ENCODE data around the gene CPNE2.
A peak's percentile ranks its signal among the peaks of the same experiment; 100 is the strongest.
"Not testable (repeated sequence)": the region's sequence is repeated elsewhere in the genome, so short reads cannot be mapped to it uniquely, and the experiment has no call there.

CPNE2 gene

DNA sequence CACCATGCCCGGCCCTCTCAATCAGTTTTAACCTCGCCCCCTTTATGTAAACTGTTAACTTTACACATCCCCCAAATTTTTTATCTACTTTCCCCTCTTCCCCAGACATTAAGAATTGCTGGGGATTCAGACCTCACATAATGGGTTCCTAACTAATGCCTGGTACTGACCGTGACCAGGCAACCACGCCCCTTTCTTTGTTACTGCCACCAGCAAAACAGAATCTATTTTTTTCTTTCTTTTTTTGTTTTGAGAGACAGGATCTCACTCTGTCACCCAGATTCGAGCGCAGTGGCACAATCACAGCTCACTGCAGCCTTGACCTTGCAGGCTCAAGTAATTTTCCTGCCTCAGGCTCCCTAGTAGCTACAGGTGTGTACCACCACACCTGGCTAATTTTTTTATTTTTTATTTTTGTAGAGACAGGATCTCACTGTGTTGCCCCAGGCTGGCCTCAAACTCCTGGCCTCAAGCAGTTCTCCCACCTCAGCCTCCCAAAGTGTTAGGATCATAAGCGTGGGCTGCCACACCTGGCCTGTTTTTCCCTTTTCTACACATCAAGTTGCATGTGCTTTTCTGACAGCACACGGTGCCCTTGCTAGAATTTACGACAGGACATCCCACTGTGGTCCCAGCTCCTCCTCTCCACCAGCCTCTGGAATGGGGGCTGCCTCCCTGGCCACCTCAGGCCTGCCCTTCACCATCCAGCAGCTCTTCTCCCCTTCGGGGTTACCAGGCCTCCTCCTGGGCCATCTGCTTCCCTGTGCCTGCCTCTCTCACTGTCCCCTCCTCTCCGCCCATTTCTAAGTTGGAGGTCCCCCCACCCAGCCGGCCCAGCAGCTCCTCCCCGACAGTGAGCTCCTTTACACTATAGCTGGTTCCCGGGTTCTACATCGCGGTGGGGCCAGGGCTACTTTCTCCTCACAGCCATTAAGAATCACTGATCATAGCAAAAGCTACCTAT lies 10.8 kb downstream of the CPNE2 start:
- DNase-seq = no peak

GRCh38 chr16:57104706-57105105 lies 12.3 kb downstream of the CPNE2 start:
- no peak for DNase-seq

- DNase-seq = no peak
These were observed 12.8 kb downstream of the CPNE2 start for GRCh38 chr16:57105184-57105583.

DNA sequence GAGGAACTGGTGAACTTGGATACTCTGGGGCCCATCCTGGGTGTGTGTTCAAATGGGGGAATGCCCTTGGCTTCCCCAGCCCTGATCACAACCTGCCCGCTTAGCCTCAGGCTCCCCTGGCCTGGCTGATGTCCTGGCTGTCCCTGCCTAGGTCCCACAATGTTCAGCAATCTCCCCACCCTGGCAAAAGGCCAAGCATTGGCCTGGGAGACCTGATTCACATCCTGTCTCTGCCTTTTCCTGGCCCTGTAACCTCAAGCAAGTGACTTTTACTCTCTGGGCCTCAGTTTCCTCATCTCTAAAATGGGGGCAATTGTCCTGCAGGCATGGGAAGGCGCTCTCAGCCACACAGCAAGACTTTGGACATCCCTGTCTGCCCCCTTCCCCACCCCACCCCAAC lies 14.4 kb downstream of the CPNE2 start:
- no peak for DNase-seq

GRCh38 chr16:57107321-57107922 lies 15.0 kb downstream of the CPNE2 start:
- DNase-seq = no peak

DNA sequence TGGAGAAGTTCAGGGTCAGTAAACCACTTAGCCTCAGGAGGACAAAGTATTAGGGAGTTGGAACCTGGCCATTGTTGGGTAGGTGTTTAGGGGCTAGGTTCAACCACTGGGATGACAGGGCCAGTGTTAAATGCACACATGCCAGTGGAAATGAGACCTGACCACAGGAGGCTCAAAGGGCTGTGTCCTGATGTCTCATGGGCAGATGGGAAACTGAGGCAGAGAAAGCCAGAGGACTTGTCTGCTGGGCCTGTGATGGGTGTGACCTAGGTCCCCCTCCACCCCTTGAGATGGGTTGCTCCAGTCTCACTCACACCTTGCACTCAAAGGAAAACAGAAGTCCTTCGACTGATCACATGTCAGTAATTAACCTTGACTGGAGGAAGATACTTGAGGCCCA lies 16.0 kb downstream of the CPNE2 start:
- DNase-seq = no peak

GRCh38 chr16:57109259-57110105 lies 17.1 kb downstream of the CPNE2 start:
- not testable (repeated sequence) for DNase-seq

GRCh38 chr16:57110937-57111336 lies 18.6 kb downstream of the CPNE2 start:
- DNase-seq = no peak

DNA sequence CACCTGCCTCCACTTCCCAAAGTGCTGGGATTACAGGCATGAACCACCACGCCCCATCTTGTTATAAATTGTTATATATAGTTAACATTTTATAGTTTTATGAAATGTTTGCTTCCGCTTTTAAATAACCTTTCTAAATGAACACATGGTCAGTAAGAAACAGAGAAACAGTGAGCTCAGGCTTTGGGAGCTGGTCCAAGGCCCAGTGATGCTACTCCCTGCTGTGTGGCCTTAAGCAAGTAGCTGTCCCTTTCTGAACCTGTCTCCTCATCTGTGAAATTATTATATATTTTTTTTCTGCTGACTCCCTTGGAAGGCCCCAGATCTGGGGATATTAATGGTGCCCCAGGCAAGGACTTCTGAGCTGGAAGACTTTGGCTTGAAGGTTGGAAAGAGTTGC lies 19.0 kb downstream of the CPNE2 start:
- no peak for DNase-seq

DNA sequence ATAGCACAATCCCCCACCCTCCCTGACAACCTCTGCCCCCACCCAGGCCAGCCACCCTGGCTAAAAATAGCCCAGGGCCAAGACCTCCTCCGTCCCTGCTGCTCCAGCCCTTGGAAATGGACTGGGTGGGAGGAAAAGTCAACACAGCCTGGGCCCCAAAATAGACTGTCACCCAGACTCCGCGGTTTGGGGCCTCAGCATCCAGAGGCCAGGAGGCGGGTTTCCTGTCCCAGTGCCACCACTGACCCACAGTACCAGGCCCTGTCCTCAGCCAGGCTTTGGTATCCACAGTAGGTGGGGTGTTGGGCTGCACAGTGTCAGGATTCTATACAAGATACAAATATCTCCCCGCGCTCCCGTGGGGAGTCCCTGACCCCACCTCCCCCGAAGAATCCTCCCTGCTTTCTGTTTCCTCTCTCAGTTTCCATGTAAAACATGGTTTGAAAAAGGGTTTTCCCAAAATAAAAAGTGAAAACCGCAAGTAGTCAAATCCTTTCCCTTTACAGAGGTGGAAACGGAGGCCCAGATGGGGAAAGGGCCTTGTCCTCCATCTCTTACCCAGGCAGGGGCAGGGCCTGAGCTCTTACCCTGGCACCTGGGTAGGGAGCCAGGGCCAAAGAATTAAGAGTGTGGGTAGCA lies 20.1 kb downstream of the CPNE2 start:
- DNase-seq = no peak

GRCh38 chr16:57113042-57113453 lies 20.7 kb downstream of the CPNE2 start:
- no peak for DNase-seq

DNA sequence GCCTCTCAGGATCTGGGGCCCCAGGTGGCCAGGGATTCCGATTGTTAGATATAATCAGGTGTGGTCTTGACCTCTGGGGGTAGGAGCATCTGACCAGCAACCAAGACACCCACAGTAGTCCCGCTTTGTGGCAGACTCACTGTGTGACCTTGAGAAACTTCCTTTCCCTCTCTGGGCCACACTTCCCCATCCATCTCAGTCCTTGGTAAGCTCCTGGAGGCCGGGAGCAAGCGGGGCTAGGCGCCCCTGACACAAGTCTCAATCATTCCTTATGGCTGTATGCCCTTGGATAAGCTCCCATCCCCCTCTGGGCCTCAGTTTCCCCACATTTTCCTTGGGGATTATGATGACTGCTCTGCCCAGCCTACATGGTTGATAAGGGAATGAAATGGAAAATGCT lies 21.3 kb downstream of the CPNE2 start:
- no peak for DNase-seq

DNA sequence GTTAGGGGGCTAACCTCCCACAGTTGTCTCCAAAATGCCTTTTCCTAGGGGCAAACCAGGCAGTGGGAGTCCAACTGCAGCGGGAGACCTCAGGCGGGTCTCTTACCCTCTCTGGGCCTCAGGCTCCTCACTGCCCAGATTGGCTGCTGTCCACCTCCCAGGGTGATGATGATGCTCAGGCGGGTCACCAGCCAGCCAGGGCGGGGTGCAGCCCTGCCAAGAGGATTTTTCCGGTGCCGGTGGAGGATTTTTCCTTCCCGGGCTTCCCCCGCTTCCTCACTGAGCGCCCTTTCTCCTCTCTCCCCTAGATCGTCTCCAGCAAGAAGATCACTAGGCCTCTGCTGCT lies 22.8 kb downstream of the CPNE2 start:
- DNase-seq = no peak

DNA sequence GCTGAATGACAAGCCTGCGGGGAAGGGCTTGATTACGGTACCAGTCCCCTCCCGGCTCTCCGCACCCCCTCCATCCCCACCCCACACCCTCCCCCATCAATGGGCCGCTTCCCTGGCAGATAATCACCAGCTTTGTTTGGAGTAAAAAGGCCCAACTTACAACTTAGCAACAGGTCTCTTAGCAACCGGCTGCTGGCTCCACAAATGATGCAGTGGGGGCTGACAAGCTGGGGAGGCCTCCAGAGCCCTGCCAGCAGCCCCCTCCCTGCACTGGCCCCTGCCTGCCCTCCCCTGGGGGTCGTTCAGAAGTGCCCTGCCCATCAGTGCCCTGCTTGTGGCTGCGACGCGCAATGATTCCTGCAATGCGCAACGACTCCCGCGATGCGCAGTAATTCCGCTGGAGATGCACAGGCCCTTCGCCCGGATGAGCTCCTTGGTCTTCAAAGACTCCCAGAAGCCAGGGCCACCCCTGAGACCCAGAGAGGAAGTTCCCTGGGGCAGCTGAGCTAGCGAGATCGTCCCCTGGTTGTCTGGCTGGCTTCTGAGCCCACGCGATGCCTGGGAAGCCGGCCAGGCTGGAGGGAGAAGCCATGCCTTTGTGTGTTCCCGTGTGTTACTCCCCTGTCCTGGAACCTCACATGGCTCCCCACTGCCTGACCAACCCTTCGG lies 23.3 kb downstream of the CPNE2 start:
- peak; percentile 72 for DNase-seq

- no peak for DNase-seq
These were observed 26.2 kb downstream of the CPNE2 start for GRCh38 chr16:57118461-57119084.

GRCh38 chr16:57123216-57123973 lies 31.0 kb downstream of the CPNE2 start:
- no peak for DNase-seq

GRCh38 chr16:57123974-57124674 lies 31.7 kb downstream of the CPNE2 start:
- no peak for DNase-seq

DNA sequence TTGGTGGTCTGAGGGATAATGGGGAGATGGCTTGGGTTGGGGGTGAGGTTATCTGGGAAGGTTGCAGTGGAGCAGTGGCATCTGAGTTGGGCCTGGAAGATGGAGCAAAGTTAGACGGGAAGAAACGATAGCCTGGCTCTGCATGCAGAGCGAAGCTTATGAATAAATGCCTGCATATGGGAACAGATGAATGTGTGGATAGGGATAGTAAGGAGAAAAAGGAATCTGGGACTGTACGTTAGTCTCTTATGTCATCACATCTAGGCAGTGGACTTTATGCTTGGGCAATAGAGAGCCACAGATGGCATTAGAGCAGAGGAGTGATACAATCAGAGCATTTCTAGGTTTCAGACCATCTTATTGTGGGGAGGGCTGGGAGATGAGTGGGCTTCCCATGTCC lies 33.0 kb downstream of the CPNE2 start:
- no peak for DNase-seq

- no peak for DNase-seq
These were observed 33.6 kb downstream of the CPNE2 start for GRCh38 chr16:57125969-57126368.

DNA sequence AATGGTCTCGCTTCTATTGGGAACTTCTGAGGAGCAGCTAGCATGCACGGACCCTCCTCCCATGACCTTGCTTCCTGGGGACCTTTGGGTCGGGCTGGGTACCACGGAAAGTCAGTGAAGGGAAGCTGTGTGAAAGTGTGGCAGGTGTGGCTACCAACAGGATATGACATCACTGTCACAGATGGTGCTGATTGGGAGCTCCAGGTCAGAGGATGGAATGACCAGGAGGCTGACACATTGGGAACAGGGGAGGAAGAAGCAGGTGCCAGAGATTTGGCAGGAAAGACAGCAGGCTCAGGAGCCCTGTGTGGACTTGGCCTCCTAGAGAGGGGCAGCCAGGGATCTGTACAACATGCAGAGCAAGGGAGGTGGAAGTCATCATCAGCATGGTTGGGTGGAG lies 34.0 kb downstream of the CPNE2 start:
- no peak for DNase-seq
